PC-3 (cell line): Measurements from ENCODE around the gene NEIL1. TPM values are rescaled to one million over a fixed set of nuclear protein-coding genes. Genes with fewer than 3 reads are reported as not detected.
"Not testable (repeated sequence)": the region's sequence is repeated elsewhere in the genome, so short reads cannot be mapped to it uniquely, and the experiment has no call there.

Source experiments
- ATAC-seq: fragments of 200-7000 bp; cut with Tn5 transposase; 2 replicates; pipeline ENCODE4 v1.9.1; 2020; ENCODE audit warnings: mild to moderate bottlenecking, moderate library complexity
- BruUV-seq: library from RNA; stranded (reverse); fragments of 400-500 nt; replicated peaks from 2 replicates; lab custom pipeline; 2021; lab: Mats Ljungman, UMichigan
- CTCF ChIA-PET: fragments of 300-600 bp; sonication (Branson Sonifier 250); formaldehyde crosslinking; loops from one replicate; lab custom pipeline; 2022; ENCODE audit warnings: antibody characterized with exemption; lab: Charles Lee
- POLR2A ChIA-PET: fragments of 300-600 bp; sonication (Branson Sonifier 250); formaldehyde crosslinking; loops from one replicate; lab custom pipeline; 2022; ENCODE audit warnings: antibody characterized with exemption; ENCODE audit not compliant: unreplicated experiment; lab: Charles Lee
- DNase-seq: peaks from one replicate; pipeline ENCODE4 v3.0.0-alpha.2; 2015
- H2AFZ ChIP-seq: fragments of 300-600 bp; sonication (generic); 2 replicates; pipeline ENCODE4 v1.6.0; 2016; ENCODE audit warnings: antibody characterized with exemption, low read length
- H3F3A ChIP-seq: fragments of 300-600 bp; sonication (generic); one replicate; pipeline ENCODE4 v1.6.0; 2017; ENCODE audit warnings: antibody characterized with exemption, low read length, control low read depth, mild to moderate bottlenecking; ENCODE audit not compliant: unreplicated experiment
- H3K27ac ChIP-seq: fragments of 300-600 bp; sonication (generic); 2 replicates; pipeline ENCODE4 v1.5.1; 2016; ENCODE audit warnings: mild to moderate bottlenecking, low read length
- H3K27me3 ChIP-seq: fragments of 300-600 bp; sonication (generic); 2 replicates; pipeline ENCODE4 v1.6.1; 2016; ENCODE audit warnings: low read length, mixed read lengths
- H3K36me3 ChIP-seq: fragments of 300-600 bp; sonication (generic); 2 replicates; pipeline ENCODE4 v1.6.1; 2016; ENCODE audit warnings: low read depth, mixed run types, low read length, mixed read lengths
- H3K4me1 ChIP-seq: fragments of 300-600 bp; sonication (generic); 2 replicates; pipeline ENCODE4 v1.5.1; 2016; ENCODE audit warnings: low read length; ENCODE audit not compliant: insufficient read depth
- H3K4me2 ChIP-seq: fragments of 300-600 bp; sonication (generic); 2 replicates; pipeline ENCODE4 v1.6.0; 2016; ENCODE audit warnings: low read length
- H3K4me3 ChIP-seq: fragments of 300-600 bp; sonication (generic); 2 replicates; pipeline ENCODE4 v1.5.1; 2016; ENCODE audit warnings: mild to moderate bottlenecking, low read length, mixed read lengths
- H3K79me2 ChIP-seq: fragments of 300-600 bp; sonication (generic); 2 replicates; pipeline ENCODE4 v1.6.1; 2017; ENCODE audit warnings: low read length, mixed read lengths
- H3K9ac ChIP-seq: fragments of 300-600 bp; sonication (generic); 2 replicates; pipeline ENCODE4 v1.6.0; 2016; ENCODE audit warnings: mild to moderate bottlenecking, low read length
- H3K9me2 ChIP-seq: fragments of 300-600 bp; sonication (generic); replicated peaks from 2 replicates; pipeline ENCODE4 v1.6.1; 2016; ENCODE audit warnings: mixed run types, low read length, mixed read lengths
- H3K9me3 ChIP-seq: fragments of 300-600 bp; sonication (generic); 2 replicates; pipeline ENCODE4 v1.6.1; 2016; ENCODE audit warnings: low read length, mixed read lengths
- H4K20me1 ChIP-seq: fragments of 300-600 bp; sonication (generic); 2 replicates; pipeline ENCODE4 v1.6.1; 2016; ENCODE audit warnings: low read length, mixed read lengths
- EZH2 ChIP-seq: fragments of 300-600 bp; sonication (generic); IDR thresholded peaks from one replicate; pipeline ENCODE4 v1.6.1; 2017; ENCODE audit warnings: antibody characterized with exemption, mild to moderate bottlenecking, low read length; ENCODE audit not compliant: unreplicated experiment
- EZH2phosphoT487 ChIP-seq: fragments of 300-600 bp; sonication (generic); IDR thresholded peaks from 2 replicates; pipeline ENCODE4 v1.6.1; 2018; ENCODE audit warnings: mild to moderate bottlenecking, antibody characterized with exemption, low read length, borderline replicate concordance
- intact Hi-C: fragments of 100-400 bp; cut with micrococcal nuclease; formaldehyde crosslinking; loops from 2 replicates; pipeline ENCODE4 v1.9.0; 2023
- total RNA-seq: library from RNA; depleted of rRNA; stranded (reverse); fragments of >200 nt; gene quantifications from 2 replicates; pipeline ENCODE4 v1.2.3, GENCODE V29; 2014
- TF ChIP-seq, protein P1 (sequence below): fragments of 300-600 bp; sonication (generic); conservative IDR thresholded peaks from 2 replicates; pipeline ENCODE4 v1.5.1; 2017; ENCODE audit warnings: antibody characterized with exemption, low read depth, mild to moderate bottlenecking, low read length

NEIL1 gene
- total RNA-seq, 1 experiment from 2014 or later, result 4.1 TPM

- H3F3A ChIP-seq, H3K9ac ChIP-seq, H3K79me2 ChIP-seq, H3K36me3 ChIP-seq, DNase-seq, H3K27ac ChIP-seq, H3K9me3 ChIP-seq, H3K9me2 ChIP-seq, H3K4me2 ChIP-seq, intact Hi-C loops, BruUV-seq, H3K27me3 ChIP-seq, H2AFZ ChIP-seq, POLR2A ChIA-PET, H4K20me1 ChIP-seq, CTCF ChIA-PET, H3K4me3 ChIP-seq, ATAC-seq: not testable (repeated sequence)
- peaks cover 16% of the 10 kb centered on the region for H3K4me1 ChIP-seq
Measured at GRCh38 chr15:75333654-75334419, 13.0 kb upstream of the NEIL1 start.

DNA sequence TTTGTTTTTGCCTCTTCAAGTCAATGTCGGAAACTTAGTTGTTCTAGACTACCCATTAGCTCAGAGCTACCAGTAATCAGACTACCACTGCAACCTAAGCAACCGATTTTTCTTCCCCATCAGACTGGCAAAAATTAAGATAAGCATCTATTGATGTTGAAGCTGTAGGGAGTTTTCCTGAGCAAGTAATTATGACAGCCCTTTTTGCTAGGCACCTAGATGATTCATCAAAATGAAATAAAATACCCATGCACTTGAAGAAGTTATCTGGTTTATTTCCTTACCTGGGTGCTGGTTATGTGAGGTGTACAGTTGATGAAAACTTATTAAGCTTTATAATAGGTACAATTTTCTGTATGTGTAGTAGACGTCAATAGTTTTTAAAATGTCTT, 11.5 kb upstream of the NEIL1 start:
- ChIA-PET POLR2A (no interaction called here), CTCF (no interaction called here)
- Histone ChIP-seq H3K4me2 (peak overlapping the region; percentile 96), H3K4me3 (peak overlapping the region; percentile 73), H3K27ac (0 out of 2 replicates have a peak overlapping the region, but pooled peaks have one; percentile 2), H2AFZ (peak overlapping the region; percentile 80), H3K27me3 (no peaks in the 10 kb centered on the region), H3K9me3 (no peaks in the 10 kb centered on the region), H3K79me2 (peaks cover 6% of the 10 kb centered on the region), H3K9ac (peak overlapping the region; percentile 87), H3K4me1 (peaks cover 16% of the 10 kb centered on the region), H3F3A (no peaks in the 10 kb centered on the region), H3K36me3 (no peaks in the 10 kb centered on the region; the same call in 1 of the 2 replicates), H4K20me1 (no peaks in the 10 kb centered on the region), H3K9me2 (no peaks in the 10 kb centered on the region)
- intact Hi-C loops, result no loop called here
- BruUV-seq, result TSS peak; percentile 49
- ATAC-seq (no peak; the same call in 1 of the 2 replicates), DNase-seq (peak; percentile 9)
- no peak for TF ChIP-seq EZH2

GRCh38 chr15:75335705-75336355, 11.0 kb upstream of the NEIL1 start, which contains the start of gene COMMD4:
COMMD4 (plus strand) TSS chr15:75336063; CDS start chr15:75336090, 27 bp downstream.
- no peaks in the 10 kb centered on the region for H4K20me1 ChIP-seq
- ChIA-PET CTCF (no interaction called here), POLR2A (no interaction called here)
- peaks cover 16% of the 10 kb centered on the region for H3K4me1 ChIP-seq
- peak; percentile 96 for DNase-seq
- H3K9me2 ChIP-seq, result no peaks in the 10 kb centered on the region
- peak within 1 kb of the TSS; percentile 96 for H3K4me2 ChIP-seq
- peak within 1 kb of the TSS; percentile 80 for H2AFZ ChIP-seq
- H3K9me3 ChIP-seq, result no peaks in the 10 kb centered on the region
- peaks cover 6% of the 10 kb centered on the region for H3K79me2 ChIP-seq
- TF ChIP-seq, protein P1, sequence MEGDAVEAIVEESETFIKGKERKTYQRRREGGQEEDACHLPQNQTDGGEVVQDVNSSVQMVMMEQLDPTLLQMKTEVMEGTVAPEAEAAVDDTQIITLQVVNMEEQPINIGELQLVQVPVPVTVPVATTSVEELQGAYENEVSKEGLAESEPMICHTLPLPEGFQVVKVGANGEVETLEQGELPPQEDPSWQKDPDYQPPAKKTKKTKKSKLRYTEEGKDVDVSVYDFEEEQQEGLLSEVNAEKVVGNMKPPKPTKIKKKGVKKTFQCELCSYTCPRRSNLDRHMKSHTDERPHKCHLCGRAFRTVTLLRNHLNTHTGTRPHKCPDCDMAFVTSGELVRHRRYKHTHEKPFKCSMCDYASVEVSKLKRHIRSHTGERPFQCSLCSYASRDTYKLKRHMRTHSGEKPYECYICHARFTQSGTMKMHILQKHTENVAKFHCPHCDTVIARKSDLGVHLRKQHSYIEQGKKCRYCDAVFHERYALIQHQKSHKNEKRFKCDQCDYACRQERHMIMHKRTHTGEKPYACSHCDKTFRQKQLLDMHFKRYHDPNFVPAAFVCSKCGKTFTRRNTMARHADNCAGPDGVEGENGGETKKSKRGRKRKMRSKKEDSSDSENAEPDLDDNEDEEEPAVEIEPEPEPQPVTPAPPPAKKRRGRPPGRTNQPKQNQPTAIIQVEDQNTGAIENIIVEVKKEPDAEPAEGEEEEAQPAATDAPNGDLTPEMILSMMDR, result no peak
- TF ChIP-seq EZH2phosphoT487, result no peak
- no peak for TF ChIP-seq EZH2
- no peaks in the 10 kb centered on the region; the same call in 1 of the 2 replicates for H3K36me3 ChIP-seq
- intact Hi-C loops, result no loop called here
- peak within 1 kb of the TSS; percentile 73 for H3K4me3 ChIP-seq
- H3K27ac ChIP-seq, result 0 out of 2 replicates have a peak within 1 kb of the TSS, but pooled peaks have one; percentile 2
- H3K27me3 ChIP-seq, result no peaks in the 10 kb centered on the region
- ATAC-seq, result peak; percentile 96
- H3F3A ChIP-seq, result no peaks in the 10 kb centered on the region
- no TSS peak for BruUV-seq
- peak within 1 kb of the TSS; percentile 87 for H3K9ac ChIP-seq
